Measurements from ENCODE around the gene AFF3.

DNA sequence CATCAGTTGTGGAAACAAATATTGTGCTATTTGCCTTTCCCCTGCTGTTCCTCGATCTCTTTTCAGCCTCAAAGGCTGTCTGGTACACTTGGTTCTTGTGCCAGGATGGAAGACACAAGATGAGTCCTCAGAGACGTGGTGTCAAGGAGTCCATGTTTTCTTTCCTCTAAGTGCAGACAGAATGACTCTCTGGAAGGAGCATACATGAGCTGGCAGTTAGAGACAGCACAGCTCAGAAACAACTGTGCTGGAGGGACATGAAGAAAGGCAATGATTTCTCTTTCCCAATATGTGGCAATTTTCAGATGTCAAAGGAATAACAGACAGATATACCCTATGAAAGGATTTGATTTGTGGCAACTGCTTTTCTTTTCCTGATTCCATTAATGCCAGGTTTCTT, 162.2 kb downstream of the AFF3 start:
- TF ChIP-seq, protein P1, sequence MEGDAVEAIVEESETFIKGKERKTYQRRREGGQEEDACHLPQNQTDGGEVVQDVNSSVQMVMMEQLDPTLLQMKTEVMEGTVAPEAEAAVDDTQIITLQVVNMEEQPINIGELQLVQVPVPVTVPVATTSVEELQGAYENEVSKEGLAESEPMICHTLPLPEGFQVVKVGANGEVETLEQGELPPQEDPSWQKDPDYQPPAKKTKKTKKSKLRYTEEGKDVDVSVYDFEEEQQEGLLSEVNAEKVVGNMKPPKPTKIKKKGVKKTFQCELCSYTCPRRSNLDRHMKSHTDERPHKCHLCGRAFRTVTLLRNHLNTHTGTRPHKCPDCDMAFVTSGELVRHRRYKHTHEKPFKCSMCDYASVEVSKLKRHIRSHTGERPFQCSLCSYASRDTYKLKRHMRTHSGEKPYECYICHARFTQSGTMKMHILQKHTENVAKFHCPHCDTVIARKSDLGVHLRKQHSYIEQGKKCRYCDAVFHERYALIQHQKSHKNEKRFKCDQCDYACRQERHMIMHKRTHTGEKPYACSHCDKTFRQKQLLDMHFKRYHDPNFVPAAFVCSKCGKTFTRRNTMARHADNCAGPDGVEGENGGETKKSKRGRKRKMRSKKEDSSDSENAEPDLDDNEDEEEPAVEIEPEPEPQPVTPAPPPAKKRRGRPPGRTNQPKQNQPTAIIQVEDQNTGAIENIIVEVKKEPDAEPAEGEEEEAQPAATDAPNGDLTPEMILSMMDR (conservative IDR thresholded peaks at IDR 0.05 in 1 of 2, IDR thresholded peaks at IDR 0.05 in 1 of 2; ENCODE audit: extremely low read depth in 1 of 2, insufficient read depth in 1 of 2, low read depth in 1 of 2, low read length in 2 of 2): no peak
- TF ChIP-seq EZH2 (IDR thresholded peaks at IDR 0.05; ENCODE audit: borderline replicate concordance, low read length): no peak

All from mammary epithelial cell (primary cell).